CD4-positive, alpha-beta T cell treated with Interleukin-17A for 4 hours (primary cell): ENCODE data around the gene GRID2IP.
"Not testable (repeated sequence)": the region's sequence is repeated elsewhere in the genome, so short reads cannot be mapped to it uniquely, and the experiment has no call there.

ENCODE experiments used
- DNase-seq: peaks from one replicate; pipeline ENCODE4 v3.0.0-alpha.2; 2020; ENCODE audit warnings: mixed read lengths

The GRID2IP gene

DNA sequence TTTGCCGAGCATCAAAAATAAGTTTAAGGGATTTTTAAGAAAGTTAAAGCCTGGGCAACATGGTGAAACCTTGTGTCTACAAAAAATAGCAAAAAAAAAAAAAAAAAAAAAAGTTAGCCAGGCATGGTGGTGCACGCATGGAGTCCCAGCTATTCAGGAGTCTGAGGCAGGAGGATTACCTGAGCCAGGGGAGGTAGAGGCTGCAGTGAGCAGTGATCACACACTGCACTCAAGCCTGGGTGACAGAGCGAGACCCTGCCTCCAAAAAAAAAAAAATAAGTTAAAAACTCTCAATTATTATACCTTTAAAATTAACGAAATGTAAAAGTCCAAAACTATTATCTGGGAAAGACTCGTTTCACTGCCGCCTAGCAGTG, 68.5 kb downstream of the GRID2IP start:
- DNase-seq, result no peak

GRCh38 chr7:6482307-6482706, 69.0 kb downstream of the GRID2IP start:
- no peak for DNase-seq

- no peak for DNase-seq
Measured at GRCh38 chr7:6481445-6481844, 69.8 kb downstream of the GRID2IP start.

DNA sequence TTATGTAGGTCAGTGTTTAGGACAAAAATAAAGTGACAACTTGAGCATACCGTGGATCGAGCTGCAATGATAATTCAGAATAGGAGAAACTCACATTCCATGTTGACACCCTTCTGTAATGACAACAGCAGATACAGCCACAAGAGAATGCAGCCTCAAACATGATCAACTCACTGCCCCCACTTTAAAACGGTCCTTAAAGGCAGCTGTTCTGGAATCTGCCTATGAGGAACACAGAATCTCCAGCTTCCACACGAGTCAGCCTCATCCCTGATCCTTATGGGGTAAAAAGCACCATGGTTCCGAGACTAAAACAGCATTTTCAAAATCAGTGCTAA, 71.0 kb downstream of the GRID2IP start:
- DNase-seq, result no peak

GRCh38 chr7:6479067-6479466, 72.2 kb downstream of the GRID2IP start:
- peak; percentile 9 for DNase-seq

DNA sequence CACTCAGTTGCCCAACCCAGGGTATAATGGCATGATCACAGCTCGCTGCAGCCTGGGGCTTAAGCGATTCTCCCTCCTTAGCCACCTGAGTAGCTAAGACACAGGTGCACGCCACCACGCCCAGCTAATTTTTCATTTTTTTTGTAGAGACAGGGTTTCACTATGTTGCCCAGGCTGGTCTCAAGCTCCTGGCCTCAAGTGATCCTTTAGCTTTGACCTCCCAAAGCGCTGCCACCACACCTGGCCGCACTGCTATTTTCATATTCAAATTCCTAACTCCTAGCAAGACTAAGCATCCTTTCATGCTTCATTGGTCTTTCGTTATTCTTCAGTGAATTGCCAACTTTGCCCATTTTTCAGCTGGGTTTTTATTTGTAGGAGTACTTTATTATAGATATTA, 73.1 kb downstream of the GRID2IP start:
- no peak for DNase-seq

GRCh38 chr7:6477318-6477660, 74.0 kb downstream of the GRID2IP start:
- DNase-seq, result no peak

DNA sequence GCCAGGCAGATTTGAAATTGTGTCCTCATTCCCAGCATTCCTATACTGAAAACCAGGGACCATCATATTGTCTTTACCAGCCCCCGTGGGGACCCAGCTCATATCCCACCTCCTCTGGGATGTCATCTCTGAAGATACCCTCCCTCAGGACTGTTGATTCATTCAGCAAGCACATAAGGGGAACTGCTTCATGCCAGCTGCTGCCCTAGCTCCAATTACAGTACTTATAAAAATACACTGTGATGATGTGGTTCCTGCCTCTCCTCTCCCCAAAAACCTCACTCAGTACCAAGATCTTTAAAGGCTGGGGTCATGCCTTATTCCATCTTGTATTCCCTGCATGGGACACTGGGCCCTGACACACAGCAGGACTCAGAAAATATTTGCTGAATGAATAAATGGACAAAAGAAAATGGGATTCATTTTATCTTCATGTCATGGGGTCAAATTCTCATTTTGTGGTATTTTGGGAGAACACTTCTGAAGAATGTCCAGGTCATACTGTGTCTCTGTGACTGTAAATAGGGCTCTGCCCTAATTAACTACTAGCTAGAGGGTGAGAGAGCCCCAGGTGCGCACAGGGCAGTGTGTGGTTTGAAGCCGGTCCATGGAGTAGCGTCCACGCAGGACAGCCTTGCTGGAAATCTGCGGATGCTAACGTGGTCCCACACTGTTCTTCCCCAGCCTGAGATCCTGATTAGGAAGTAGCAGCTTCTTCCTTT, 74.5 kb downstream of the GRID2IP start:
- DNase-seq, result no peak

GRCh38 chr7:6475433-6476186, 75.7 kb downstream of the GRID2IP start:
- DNase-seq, result no peak

GRCh38 chr7:6465862-6466261, 85.4 kb downstream of the GRID2IP start:
- no peak for DNase-seq

- DNase-seq, result not testable (repeated sequence)
Measured at GRCh38 chr7:6463609-6464008, 87.7 kb downstream of the GRID2IP start.

DNA sequence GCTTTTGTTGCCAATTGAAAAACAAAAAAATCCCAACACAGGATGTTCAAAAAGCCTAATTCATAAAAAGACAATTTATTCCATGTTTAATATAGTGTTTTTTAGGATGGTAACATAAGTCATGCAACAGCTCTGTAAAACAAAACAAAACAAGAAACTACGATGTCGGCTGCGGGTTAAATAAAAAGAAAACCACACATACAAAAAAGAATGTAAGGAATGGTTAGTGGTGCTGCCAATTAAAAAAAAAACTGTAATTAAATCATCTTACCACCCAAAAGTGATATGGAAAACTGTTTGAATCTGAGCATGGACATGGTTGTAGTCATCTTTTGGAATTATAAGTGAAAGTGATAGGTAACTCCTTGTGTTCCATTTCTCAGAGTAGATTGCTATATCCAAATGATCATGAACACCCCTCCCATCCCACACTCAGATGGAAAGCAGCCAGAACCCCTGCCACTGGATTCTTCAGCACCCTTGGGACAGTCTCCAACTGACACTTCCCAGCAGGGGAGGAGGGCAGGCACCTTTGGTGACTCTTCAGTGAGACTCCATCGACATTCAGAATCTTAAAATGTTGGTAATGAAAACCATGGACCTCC, 89.2 kb downstream of the GRID2IP start:
- no peak for DNase-seq

- DNase-seq, result no peak
Measured at GRCh38 chr7:6460990-6461584, 90.2 kb downstream of the GRID2IP start.

DNA sequence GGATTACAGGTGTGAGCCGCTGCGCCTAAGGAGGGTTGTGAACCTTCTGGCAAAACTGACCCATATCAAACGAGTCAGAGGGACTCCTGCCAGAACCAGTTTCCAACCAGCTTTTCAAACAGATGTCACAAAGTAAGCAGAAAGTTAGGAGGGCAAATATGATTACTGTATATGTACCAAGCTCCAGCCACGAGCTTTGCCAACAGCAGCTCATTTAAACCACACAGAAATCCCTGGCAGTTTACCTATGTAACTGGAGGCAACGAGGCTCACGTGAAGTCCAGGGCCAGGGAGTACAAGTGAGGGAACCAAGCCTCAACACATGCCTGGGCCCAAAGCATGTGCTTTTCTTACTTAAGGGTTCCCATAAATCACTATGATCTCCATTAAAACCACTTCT, 91.0 kb downstream of the GRID2IP start:
- no peak for DNase-seq

- not testable (repeated sequence) for DNase-seq
Measured at GRCh38 chr7:6458676-6459075, 92.6 kb downstream of the GRID2IP start.

DNA sequence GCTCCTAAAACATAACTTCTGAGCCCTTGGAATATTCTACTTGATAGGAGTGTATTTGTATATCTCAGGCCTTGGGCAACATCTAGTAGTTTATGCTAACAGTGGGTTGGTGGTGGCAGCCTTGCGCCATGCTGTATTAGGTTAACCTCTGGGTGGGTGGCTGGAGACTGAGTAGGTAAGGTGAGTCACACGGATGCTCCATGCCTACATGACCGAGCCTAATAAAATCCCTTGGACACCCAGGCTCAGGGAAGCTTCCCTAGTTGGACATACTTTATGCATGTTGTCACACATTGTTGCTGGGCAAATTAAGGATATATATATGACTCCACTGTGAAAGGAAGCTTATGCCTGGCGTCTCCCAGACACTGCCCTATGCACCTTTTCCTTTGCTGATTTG, 97.5 kb downstream of the GRID2IP start:
- no peak for DNase-seq

DNA sequence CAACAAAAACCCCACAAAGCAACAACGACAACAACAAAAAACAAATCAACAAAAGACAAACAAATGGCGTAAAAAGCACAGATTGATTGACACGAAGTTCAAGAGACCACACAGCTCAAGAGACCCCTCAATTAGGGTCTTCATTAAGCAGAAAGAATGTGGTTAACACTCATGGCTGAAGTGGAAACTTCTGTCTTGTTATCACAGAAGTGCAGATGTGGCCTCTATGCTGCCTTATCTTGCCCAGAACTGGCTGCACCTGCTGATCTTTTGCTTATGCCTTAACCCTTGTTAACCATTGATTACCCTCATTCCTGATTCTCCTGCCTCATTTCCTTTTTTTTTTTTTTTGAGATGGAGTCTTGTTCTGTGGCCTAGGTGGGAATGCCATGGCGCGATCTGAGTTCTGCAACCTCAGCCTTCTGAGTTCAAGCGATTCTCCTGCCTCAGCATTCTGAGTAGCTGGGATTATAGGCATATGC, 100.0 kb downstream of the GRID2IP start:
- DNase-seq, result no peak

- not testable (repeated sequence) for DNase-seq
Measured at GRCh38 chr7:6450591-6450990, 100.7 kb downstream of the GRID2IP start.

GRCh38 chr7:6449884-6450283, 101.4 kb downstream of the GRID2IP start:
- DNase-seq, result not testable (repeated sequence)

DNA sequence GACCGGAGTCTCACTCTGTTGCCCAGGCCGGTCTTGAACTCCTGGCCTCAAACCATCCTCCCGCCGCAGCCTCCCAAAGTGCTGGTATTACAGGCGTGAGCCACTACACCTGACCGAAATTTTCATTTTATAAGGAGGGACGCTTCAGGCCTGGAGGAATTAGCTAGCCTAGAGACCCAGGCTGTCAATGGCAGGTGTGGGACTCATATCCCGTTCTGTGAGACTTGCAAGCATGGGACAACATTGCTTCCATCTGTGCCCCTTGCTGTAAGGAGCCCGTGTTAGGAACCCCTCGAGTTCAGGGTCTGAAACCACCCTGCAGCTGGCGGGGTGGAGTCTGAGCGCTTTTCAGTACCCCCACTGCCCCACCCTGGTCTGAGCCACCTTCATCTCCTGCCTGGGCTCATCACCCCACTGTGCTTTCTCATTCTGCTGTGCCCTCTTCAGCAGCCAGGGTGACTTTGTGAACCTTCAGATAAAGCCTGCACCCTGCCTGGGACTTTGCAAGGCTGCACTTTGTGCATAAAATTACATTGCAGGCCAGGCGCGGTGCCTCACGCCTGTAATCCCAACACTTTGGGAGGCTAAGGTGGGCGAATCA, 102.2 kb downstream of the GRID2IP start:
- no peak for DNase-seq

DNA sequence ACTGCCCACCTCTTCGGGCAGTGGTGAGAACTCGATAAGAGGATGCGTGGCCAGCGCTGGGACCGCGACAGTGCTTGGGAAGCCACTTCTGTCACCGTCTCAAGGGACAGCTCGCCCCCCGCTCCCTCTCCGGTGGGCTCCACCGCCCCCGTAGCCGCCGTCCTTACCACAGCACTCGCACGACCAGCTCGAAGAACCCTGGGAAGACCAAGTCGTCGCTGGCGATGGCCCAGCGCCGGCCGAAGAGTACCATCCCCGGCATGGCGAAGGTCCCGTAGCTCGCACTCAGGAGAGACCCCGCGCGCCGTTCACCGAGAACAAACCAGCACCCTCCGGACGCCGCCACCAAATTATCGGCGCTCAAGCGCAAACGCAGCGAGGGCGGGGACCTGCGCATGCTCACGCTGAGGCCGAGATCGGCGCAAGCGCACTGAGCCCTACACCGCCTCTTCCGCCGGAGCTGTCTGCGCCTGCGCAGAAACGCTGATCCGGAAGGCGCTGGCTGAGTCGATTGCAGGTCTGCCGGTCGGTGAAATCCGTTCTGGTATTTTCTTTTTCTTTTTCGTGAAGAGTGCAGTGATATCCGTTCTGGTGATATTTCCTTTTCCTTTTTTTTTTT, 103.6 kb downstream of the GRID2IP start, which contains the start of gene DAGLB:
DAGLB (minus strand) TSS at position 374 of the 619 bp plus-strand sequence; CDS start at position 262, 112 bp downstream.
- DNase-seq, result peak; percentile 98
